Type B pancreatic cell (in vitro differentiated cells): ENCODE results near the gene SPEN. TPM values are rescaled to one million over a fixed set of nuclear protein-coding genes. Genes with fewer than 3 reads are reported as not detected.

Experiments
- DNase-seq: peaks from one replicate; pipeline ENCODE4 v3.0.0; 2021; ENCODE audit warnings: mixed read lengths; ENCODE audit not compliant: unreplicated experiment; ENCODE audit errors: extremely low spot score
- H3K27ac Mint-ChIP-seq: 2 replicates; pipeline ENCODE4 v1.8.0; 2021; ENCODE audit warnings: mild to moderate bottlenecking, mixed read lengths
- H3K27me3 Mint-ChIP-seq: 2 replicates; pipeline ENCODE4 v1.8.0; 2021; ENCODE audit warnings: mixed read lengths
- H3K36me3 Mint-ChIP-seq: 2 replicates; pipeline ENCODE4 v1.8.0; 2021; ENCODE audit warnings: mixed read lengths
- H3K4me1 Mint-ChIP-seq: one replicate; pipeline ENCODE4 v1.8.0; 2021; ENCODE audit warnings: mixed read lengths; ENCODE audit not compliant: unreplicated experiment
- H3K4me3 Mint-ChIP-seq: 2 replicates; pipeline ENCODE4 v1.8.0; 2021; ENCODE audit warnings: mild to moderate bottlenecking, mixed read lengths
- H3K9me3 Mint-ChIP-seq: 2 replicates; pipeline ENCODE4 v1.8.0; 2021; ENCODE audit warnings: mixed read lengths
- total RNA-seq: library from RNA; stranded (reverse); gene quantifications from 2 replicates; pipeline ENCODE4 v1.2.1, GENCODE V29; 2021; ENCODE audit warnings: low replicate concordance
- TF ChIP-seq, protein P1 (sequence below): fragments of 200-600 bp; sonication (generic); conservative IDR thresholded peaks from 2 replicates; pipeline ENCODE4 v1.5.0; 2021; ENCODE audit warnings: antibody characterized with exemption, mild to moderate bottlenecking

Gene SPEN
- total RNA-seq, 1 donor from 2014 or later = 66.5 TPM

GRCh38 chr1:15948595-15949452 lies 101.3 kb downstream of the SPEN start:
- Mint-ChIP-seq H3K4me1 (peaks cover 26% of the 10 kb centered on the region), H3K27ac (peak overlapping the region; percentile 64), H3K27me3 (no peaks in the 10 kb centered on the region), H3K4me3 (no peak overlapping the region), H3K9me3 (no peaks in the 10 kb centered on the region), H3K36me3 (peaks cover 11% of the 10 kb centered on the region)
- TF ChIP-seq, protein P1, sequence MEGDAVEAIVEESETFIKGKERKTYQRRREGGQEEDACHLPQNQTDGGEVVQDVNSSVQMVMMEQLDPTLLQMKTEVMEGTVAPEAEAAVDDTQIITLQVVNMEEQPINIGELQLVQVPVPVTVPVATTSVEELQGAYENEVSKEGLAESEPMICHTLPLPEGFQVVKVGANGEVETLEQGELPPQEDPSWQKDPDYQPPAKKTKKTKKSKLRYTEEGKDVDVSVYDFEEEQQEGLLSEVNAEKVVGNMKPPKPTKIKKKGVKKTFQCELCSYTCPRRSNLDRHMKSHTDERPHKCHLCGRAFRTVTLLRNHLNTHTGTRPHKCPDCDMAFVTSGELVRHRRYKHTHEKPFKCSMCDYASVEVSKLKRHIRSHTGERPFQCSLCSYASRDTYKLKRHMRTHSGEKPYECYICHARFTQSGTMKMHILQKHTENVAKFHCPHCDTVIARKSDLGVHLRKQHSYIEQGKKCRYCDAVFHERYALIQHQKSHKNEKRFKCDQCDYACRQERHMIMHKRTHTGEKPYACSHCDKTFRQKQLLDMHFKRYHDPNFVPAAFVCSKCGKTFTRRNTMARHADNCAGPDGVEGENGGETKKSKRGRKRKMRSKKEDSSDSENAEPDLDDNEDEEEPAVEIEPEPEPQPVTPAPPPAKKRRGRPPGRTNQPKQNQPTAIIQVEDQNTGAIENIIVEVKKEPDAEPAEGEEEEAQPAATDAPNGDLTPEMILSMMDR = no peak
- no peak for DNase-seq

- peaks cover 11% of the 10 kb centered on the region for H3K36me3 Mint-ChIP-seq
- H3K4me3 Mint-ChIP-seq = no peak overlapping the region
- no peak overlapping the region for H3K27ac Mint-ChIP-seq
- TF ChIP-seq, protein P1 = no peak
- peaks cover 32% of the 10 kb centered on the region for H3K4me1 Mint-ChIP-seq
- no peaks in the 10 kb centered on the region for H3K27me3 Mint-ChIP-seq
- no peak for DNase-seq
- H3K9me3 Mint-ChIP-seq = no peaks in the 10 kb centered on the region
Measured at GRCh38 chr1:15949453-15950245, 102.1 kb downstream of the SPEN start.

- peaks cover 32% of the 10 kb centered on the region for H3K4me1 Mint-ChIP-seq
- H3K27ac Mint-ChIP-seq = no peak overlapping the region
- no peaks in the 10 kb centered on the region for H3K27me3 Mint-ChIP-seq
Measured at GRCh38 chr1:15950302-15950701, 102.8 kb downstream of the SPEN start.

GRCh38 chr1:15950763-15951295 lies 103.3 kb downstream of the SPEN start:
- Mint-ChIP-seq H3K9me3 (no peaks in the 10 kb centered on the region), H3K27ac (peak overlapping the region; percentile 28), H3K27me3 (no peaks in the 10 kb centered on the region), H3K4me3 (no peak overlapping the region), H3K36me3 (peaks cover 11% of the 10 kb centered on the region), H3K4me1 (peaks cover 32% of the 10 kb centered on the region)
- no peak for DNase-seq
- TF ChIP-seq, protein P1 = no peak

More at GRCh38 chr1:15950302-15950701, 102.8 kb downstream of the SPEN start:
- TF ChIP-seq, protein P1 = no peak
- H3K9me3 Mint-ChIP-seq = no peaks in the 10 kb centered on the region
- H3K4me3 Mint-ChIP-seq = no peak overlapping the region
- H3K36me3 Mint-ChIP-seq = peaks cover 11% of the 10 kb centered on the region
- DNase-seq = no peak

DNA sequence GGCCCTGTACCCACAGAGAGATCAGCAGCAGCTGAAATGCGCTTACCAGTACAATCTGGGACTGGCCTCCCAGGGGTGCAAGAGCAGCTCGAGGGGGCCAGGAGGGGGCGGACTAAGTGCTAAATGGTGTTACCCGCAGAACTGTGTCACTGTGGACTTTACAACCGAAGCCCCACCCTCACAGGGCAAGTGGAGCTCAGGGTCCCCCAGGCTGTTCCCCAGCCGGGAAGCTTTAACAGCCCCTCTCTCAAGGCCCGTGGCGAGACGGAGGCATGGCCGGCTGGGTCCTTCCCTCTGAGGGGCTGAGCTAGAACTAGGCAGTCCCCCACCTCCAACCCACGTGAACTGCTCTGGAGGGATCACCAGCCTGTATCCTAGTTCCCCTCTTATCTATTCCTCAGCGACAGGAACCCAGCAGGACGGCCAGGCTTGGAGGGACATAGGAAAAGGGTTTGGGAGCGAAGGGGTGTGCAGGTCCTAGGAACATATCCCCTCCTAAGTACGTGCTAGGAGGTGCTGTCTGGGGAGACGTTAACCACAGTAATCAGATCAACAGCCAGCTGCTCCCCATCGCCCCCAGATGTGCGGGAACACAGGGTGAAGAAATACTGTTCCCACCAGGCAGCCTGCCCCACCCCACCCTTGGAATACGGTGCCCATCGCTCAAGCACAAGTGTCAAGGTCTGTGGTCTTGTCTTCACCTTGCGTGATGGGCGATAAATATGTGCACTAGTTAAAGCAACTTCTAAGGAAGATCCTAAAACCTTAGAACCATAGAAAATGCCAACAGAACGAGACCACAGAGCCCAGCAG lies 104.0 kb downstream of the SPEN start:
- Mint-ChIP-seq H3K36me3 (peaks cover 15% of the 10 kb centered on the region), H3K4me3 (no peak overlapping the region), H3K27ac (peak overlapping the region; percentile 28), H3K9me3 (no peaks in the 10 kb centered on the region), H3K4me1 (peaks cover 39% of the 10 kb centered on the region), H3K27me3 (no peaks in the 10 kb centered on the region)
- TF ChIP-seq, protein P1 = no peak
- DNase-seq = no peak
